SKM-1 treated with dmso at 0.1 percent for 144 hours (cell line): ENCODE measurements around the gene TM9SF3.
"Not testable (repeated sequence)": the region's sequence is repeated elsewhere in the genome, so short reads cannot be mapped to it uniquely, and the experiment has no call there.

Experiments
- DNase-seq: peaks from one replicate; lab custom pipeline; 2025; ENCODE audit not compliant: unreplicated experiment; lab: John Stamatoyannopoulos, UW

Gene TM9SF3

DNA sequence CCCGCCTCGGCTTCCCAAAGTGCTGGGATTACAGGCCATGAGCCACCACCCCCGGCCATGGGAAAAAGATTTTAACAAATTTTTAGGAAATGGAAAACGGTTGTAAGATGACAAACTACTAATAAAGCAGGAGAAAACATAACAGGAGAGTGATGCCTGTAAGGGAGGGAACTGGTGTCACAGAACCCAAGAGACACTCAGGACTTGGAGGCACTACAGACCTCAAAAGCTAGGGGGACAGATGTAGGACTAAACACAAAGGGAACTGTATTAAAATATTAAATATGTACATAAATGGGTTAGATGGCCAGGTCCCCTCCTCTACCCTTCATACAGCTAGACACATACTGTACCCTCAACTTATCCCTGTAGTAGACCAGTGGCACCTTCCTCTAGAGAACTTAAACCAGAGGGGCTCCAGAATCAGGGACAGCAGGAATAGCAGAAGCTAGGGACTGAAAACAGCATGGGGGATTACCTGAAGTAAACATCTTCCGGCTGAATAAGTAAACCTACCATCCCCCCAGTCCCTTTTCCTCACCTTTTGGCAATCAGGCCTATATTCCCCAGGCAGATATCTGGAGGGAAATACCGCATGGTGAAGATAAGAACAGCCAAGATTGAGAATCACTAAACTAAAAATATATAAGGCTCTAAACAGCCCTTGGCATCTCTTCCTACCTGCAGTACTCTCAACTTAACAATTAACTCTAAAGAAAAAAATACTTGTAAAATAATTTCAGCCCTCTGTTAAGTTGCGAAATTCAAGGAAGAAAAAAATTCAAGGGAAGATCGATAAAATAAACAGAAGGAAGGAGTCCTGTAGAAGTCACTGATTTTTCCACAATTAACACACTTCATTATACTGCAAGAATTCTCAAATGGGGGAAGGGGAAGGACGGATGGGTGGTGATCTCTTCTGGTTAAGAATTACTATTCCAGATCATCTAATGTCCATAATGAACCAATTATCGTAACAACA is 15.5 kb downstream of the TM9SF3 start:
- no peak for DNase-seq

DNA sequence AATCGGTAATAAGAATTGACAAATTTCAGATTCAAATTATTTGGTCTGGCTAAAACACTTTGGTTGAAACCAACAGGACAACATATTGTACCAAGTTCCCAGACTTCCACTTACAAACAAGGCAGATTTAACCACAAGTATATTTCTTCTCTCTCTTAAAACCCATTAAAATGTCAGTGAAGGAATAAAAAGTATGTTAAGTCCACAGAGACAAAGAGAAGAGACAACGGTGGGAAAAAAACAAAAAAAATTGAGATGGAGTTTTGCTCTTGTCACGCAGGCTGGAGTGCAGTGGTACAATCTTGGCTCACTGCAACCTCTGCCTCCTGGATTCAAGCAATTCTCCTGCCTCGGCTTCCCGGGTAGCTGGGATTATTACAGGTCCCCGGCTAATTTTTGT is 16.3 kb downstream of the TM9SF3 start:
- DNase-seq, result no peak

- DNase-seq, result no peak
Observed at GRCh38 chr10:96568402-96568801, 18.4 kb downstream of the TM9SF3 start.

DNA sequence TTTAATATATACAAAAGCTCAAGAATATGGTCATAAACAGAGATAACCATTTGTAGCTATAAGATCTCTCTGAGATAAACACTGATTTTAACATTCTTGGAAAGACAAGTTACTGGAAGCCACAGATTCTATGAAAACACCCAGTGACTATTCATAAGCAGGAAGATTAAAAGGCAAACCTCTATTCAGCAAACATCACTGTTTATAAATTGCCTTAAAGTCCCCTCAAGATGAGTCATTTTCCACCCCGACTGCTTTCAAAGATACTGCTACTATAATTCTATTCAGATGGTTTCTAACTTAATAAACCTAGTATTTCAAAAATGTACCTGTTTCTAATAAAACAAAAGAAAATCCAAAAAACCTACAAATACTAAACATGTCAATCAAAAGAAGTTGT is 21.0 kb downstream of the TM9SF3 start:
- no peak for DNase-seq

GRCh38 chr10:96560966-96561887 is 25.6 kb downstream of the TM9SF3 start:
- DNase-seq, result no peak

GRCh38 chr10:96560489-96560888 is 26.3 kb downstream of the TM9SF3 start:
- DNase-seq, result no peak

DNA sequence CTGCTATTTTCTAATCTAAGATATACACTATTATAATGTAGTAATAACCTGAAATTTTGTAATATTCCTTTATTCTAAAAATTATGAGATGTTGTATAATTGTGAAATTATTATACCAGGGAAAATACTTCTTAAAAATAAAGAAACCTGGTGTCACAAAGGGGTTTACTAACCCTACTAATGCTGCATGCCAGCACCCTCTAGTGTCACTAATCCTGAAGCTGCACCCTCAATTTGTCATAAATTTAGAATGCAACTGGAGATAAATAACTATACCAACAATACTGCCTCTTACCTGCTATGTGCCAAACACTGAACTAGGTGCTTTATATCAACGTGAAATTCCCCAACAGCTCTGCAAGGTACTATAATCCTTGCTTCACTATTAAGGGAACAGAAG is 30.8 kb downstream of the TM9SF3 start:
- DNase-seq, result no peak

- no peak for DNase-seq
Observed at GRCh38 chr10:96555330-96555729, 31.5 kb downstream of the TM9SF3 start.

GRCh38 chr10:96548589-96548988 is 38.2 kb downstream of the TM9SF3 start:
- no peak for DNase-seq

- not testable (repeated sequence) for DNase-seq
Observed at GRCh38 chr10:96545558-96545957, 41.3 kb downstream of the TM9SF3 start.

DNA sequence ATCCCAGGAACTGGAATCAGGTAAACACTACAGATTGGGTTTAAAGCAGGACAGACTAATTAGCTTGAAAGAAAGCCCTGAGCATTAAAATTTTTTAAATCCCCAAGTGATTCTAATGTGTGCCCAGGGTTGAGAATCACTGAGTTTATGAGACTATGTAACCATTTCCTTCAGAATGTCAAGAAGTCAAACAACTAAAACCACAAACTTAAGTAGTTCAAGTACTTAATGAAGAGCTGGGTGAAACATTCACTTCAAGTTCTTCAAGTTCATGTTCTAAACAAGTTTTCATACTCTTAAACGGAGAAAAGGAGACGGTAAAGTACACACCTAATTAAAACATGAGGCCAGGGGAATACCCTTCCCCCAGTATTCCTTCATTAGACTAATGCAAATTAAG is 44.9 kb downstream of the TM9SF3 start:
- DNase-seq, result no peak

- DNase-seq, result no peak
Observed at GRCh38 chr10:96540240-96540639, 46.6 kb downstream of the TM9SF3 start.

DNA sequence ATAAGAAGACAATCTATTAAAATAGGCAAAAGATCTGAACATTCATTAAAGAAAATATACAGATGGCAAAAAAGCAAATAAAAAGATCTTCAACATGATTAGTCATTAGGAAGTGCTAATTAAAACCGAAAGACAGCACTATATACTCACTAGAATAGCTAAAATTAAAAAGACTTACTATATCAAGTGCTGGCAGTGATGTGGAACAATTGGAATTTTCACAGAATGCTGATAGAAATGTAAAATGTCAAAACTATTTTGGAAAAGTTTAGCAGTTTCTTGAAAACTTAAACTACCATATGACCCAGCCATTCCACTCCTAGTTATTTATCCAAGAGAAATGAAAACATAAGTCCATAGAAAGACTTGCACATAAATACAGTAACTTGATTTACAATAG is 48.1 kb downstream of the TM9SF3 start:
- DNase-seq, result no peak

GRCh38 chr10:96536129-96536528 is 50.7 kb downstream of the TM9SF3 start:
- DNase-seq, result no peak

- no peak for DNase-seq
Observed at GRCh38 chr10:96532523-96532922, 54.3 kb downstream of the TM9SF3 start.

DNA sequence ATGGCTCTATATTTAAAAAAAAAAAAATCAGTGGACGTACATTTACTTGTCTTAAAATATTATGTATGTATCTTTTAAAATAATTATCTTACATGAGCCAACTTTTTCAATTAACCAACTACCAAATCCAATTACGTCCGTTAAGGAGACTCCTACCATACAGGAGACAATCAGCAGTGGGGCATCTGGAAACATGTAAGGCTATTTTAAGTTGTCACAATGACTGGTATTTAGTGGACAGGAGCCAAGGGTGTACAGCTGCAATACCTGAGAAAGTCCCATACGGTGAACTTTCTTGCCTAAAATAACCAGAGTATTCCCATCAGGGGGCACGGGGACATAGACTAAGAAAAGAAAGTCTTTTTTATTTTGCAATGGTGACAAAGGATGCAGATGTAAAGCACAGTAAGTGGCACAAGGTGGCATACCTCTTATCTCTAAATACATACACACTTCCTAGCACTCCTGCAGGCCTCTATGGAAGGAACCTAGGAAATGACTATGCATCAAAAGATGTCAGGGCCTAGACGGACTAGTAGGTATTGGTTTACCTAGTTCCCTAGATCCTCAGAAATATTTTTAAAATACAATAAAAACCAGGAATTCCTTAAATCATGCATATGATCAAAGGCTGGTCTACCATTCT is 57.1 kb downstream of the TM9SF3 start:
- no peak for DNase-seq

GRCh38 chr10:96524741-96525140 is 62.1 kb downstream of the TM9SF3 start:
- DNase-seq, result no peak

DNA sequence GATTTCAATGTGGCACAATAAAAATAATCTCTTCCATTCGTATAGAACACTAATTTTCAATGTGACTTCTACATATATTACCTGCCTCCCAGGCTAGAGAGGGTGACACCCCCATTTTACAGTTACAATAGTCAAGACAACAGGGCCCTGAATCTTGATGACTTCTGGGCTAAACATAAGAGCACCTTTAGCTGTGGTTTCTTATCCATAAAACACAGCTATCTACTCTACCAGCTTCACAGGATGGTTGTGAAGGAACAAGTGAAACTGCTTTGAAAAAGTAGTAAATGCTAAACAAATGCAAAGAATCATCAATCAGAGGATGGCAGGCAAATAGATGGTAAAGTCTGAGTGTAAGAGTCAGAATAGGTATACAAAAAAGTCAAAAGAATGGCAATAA is 69.5 kb downstream of the TM9SF3 start:
- no peak for DNase-seq

GRCh38 chr10:96516337-96516736 is 70.5 kb downstream of the TM9SF3 start:
- no peak for DNase-seq

- DNase-seq, result peak; percentile 79
Observed at GRCh38 chr10:96513698-96514561, 72.9 kb downstream of the TM9SF3 start, which contains the start of gene TLL2. TSS of gene TLL2 (minus strand) at chr10:96513926. CDS start at chr10:96513685, 241 bp downstream.
